ENCODE measurements around the gene SPRED2. TPM values are rescaled to one million over a fixed set of nuclear protein-coding genes. Genes with fewer than 3 reads are reported as not detected.
A peak's percentile ranks its signal among the peaks of the same experiment; 100 is the strongest.

SPRED2 gene
- total RNA-seq, 1 experiment from 2014 or later = 33.3 TPM

- CTCF ChIA-PET = interaction anchor here (1.8 kb wide), 1 partner anchor 60 kb away, joined by 4 read pairs; no protein-coding TSS in a partner anchor
- H3K9me3 Mint-ChIP-seq (ENCODE audit: low read depth, unreplicated experiment) = no peaks in the 10 kb centered on the region
Observed at GRCh38 chr2:65379721-65380171, 52.7 kb downstream of the SPRED2 start.

GRCh38 chr2:65379223-65379622, 53.2 kb downstream of the SPRED2 start:
- Mint-ChIP-seq H3K36me3 (ENCODE audit: insufficient read depth, unreplicated experiment) (peaks cover 6% of the 10 kb centered on the region), H3K9me3 (ENCODE audit: low read depth, unreplicated experiment) (no peaks in the 10 kb centered on the region), H3K4me1 (ENCODE audit: low read depth, unreplicated experiment) (peaks cover 88% of the 10 kb centered on the region), H3K27ac (ENCODE audit: unreplicated experiment) (no peak overlapping the region), H3K27me3 (ENCODE audit: unreplicated experiment) (no peaks in the 10 kb centered on the region), H3K4me3 (ENCODE audit: low read depth, unreplicated experiment) (no peak overlapping the region)
- BruUV-seq (replicated peaks) = no TSS peak
- intact Hi-C loops (cut with micrococcal nuclease; ENCODE audit: unreplicated experiment) = no loop called here
- no peak for TF ChIP-seq CTCF (IDR thresholded peaks at IDR 0.05; ENCODE audit: unreplicated experiment)
- no peak for DNase-seq
- CTCF ChIA-PET = interaction anchor here (0.5 kb wide), 1 partner anchor 278 kb away, joined by 3 read pairs; no protein-coding TSS in a partner anchor

More at GRCh38 chr2:65379721-65380171, 52.7 kb downstream of the SPRED2 start:
- Mint-ChIP-seq H3K4me1 (ENCODE audit: low read depth, unreplicated experiment) (peaks cover 88% of the 10 kb centered on the region), H3K4me3 (ENCODE audit: low read depth, unreplicated experiment) (no peak overlapping the region), H3K36me3 (ENCODE audit: insufficient read depth, unreplicated experiment) (peaks cover 6% of the 10 kb centered on the region), H3K27ac (ENCODE audit: unreplicated experiment) (no peak overlapping the region), H3K27me3 (ENCODE audit: unreplicated experiment) (no peaks in the 10 kb centered on the region)
- DNase-seq = no peak
- no TSS peak for BruUV-seq (replicated peaks)
- intact Hi-C loops (cut with micrococcal nuclease; ENCODE audit: unreplicated experiment) = no loop called here
- no peak for TF ChIP-seq CTCF (IDR thresholded peaks at IDR 0.05; ENCODE audit: unreplicated experiment)

GRCh38 chr2:65378290-65378689, 54.1 kb downstream of the SPRED2 start:
- Mint-ChIP-seq H3K9me3 (ENCODE audit: low read depth, unreplicated experiment) (no peaks in the 10 kb centered on the region), H3K27ac (ENCODE audit: unreplicated experiment) (peak overlapping the region; percentile 56), H3K4me1 (ENCODE audit: low read depth, unreplicated experiment) (peaks cover 88% of the 10 kb centered on the region), H3K36me3 (ENCODE audit: insufficient read depth, unreplicated experiment) (peaks cover 6% of the 10 kb centered on the region), H3K4me3 (ENCODE audit: low read depth, unreplicated experiment) (no peak overlapping the region), H3K27me3 (ENCODE audit: unreplicated experiment) (no peaks in the 10 kb centered on the region)
- CTCF ChIA-PET = interaction anchor here (1.0 kb wide), 2 partner anchors 28 to 58 kb away, joined by 4 read pairs; no protein-coding TSS in a partner anchor
- intact Hi-C loops (cut with micrococcal nuclease; ENCODE audit: unreplicated experiment) = no loop called here
- no TSS peak for BruUV-seq (replicated peaks)
- TF ChIP-seq CTCF (IDR thresholded peaks at IDR 0.05; ENCODE audit: unreplicated experiment) = no peak
- DNase-seq = no peak

GRCh38 chr2:65377556-65378192, 54.7 kb downstream of the SPRED2 start:
- CTCF ChIA-PET = interaction anchor here (0.5 to 1.0 kb wide), 3 partner anchors 27 to 876 kb away, joined by 4 to 5 read pairs (median 4); no protein-coding TSS in a partner anchor
- BruUV-seq (replicated peaks) = no TSS peak
- peak; percentile 51 for DNase-seq
- peaks cover 2% of the 10 kb centered on the region for H3K36me3 Mint-ChIP-seq (ENCODE audit: insufficient read depth, unreplicated experiment)
- H3K27me3 Mint-ChIP-seq (ENCODE audit: unreplicated experiment) = no peaks in the 10 kb centered on the region
- no peaks in the 10 kb centered on the region for H3K9me3 Mint-ChIP-seq (ENCODE audit: low read depth, unreplicated experiment)
- no peak overlapping the region for H3K4me3 Mint-ChIP-seq (ENCODE audit: low read depth, unreplicated experiment)
- peak overlapping the region; percentile 56 for H3K27ac Mint-ChIP-seq (ENCODE audit: unreplicated experiment)
- intact Hi-C loops (cut with micrococcal nuclease; ENCODE audit: unreplicated experiment) = no loop called here
- TF ChIP-seq CTCF (IDR thresholded peaks at IDR 0.05; ENCODE audit: unreplicated experiment) = no peak
- H3K4me1 Mint-ChIP-seq (ENCODE audit: low read depth, unreplicated experiment) = peaks cover 88% of the 10 kb centered on the region
